SK-N-SH (cell line): ENCODE measurements around the gene SLC25A44. TPM values are rescaled to one million over a fixed set of nuclear protein-coding genes. Genes with fewer than 3 reads are reported as not detected.

Experiments
- CTCF ChIA-PET: fragments of 300-600, 350-600 bp; formaldehyde crosslinking; extraction: SDS; loops from one replicate; lab custom pipeline; 2021; lab: Yijun Ruan, JAX
- POLR2A ChIA-PET: fragments of 350-600 bp; sonication (Branson Sonifier 250); formaldehyde crosslinking; extraction: SDS; loops from one replicate; lab custom pipeline; 2020; ENCODE audit warnings: antibody characterized with exemption, inconsistent platforms; lab: Yijun Ruan, JAX
- DNase-seq: peaks from one replicate; pipeline ENCODE4 v3.0.0; 2012
- H2AFZ ChIP-seq: fragments of 200-600 bp; sonication (generic); 2 replicates; pipeline ENCODE4 v1.8.1; 2016; ENCODE audit warnings: antibody characterized with exemption, mild to moderate bottlenecking, low read depth
- H3F3A ChIP-seq: fragments of 200-600 bp; sonication (generic); replicated peaks from 2 replicates; pipeline ENCODE3; 2016; ENCODE audit warnings: antibody characterized with exemption, mild to moderate bottlenecking; ENCODE audit not compliant: insufficient read depth
- H3K27ac ChIP-seq, 2 experiments: fragments of 200-500 bp in 1 of 2; fragments of 200-600 bp in 1 of 2; sonication (Bioruptor generic) in 1 of 2; sonication (generic), shearing (Covaris generic) in 1 of 2; 2 replicates each; pipeline versions ENCODE4 v1.5.1 to v1.6.1; 2014 to 2016; ENCODE audit warnings: low read depth in 2 of 2, inconsistent platforms in 1 of 2, low read length in 1 of 2, mild to moderate bottlenecking in 1 of 2, mixed read lengths in 1 of 2
- H3K27me3 ChIP-seq: fragments of 200-600 bp; sonication (generic), shearing (Covaris generic); 2 replicates; pipeline ENCODE4 v1.6.1; 2016; ENCODE audit warnings: mixed run types; ENCODE audit not compliant: insufficient read depth
- H3K36me3 ChIP-seq, 2 experiments: fragments of 200-500 bp in 1 of 2; fragments of 200-600 bp in 1 of 2; sonication (Bioruptor generic) in 1 of 2; sonication (generic) in 1 of 2; replicated peaks in 1 of 2; 2 replicates each; pipeline versions ENCODE3 to v1.5.1; 2014 to 2016; ENCODE audit warnings: low read length in 1 of 2, mild to moderate bottlenecking in 1 of 2; ENCODE audit not compliant: insufficient read depth in 2 of 2, control insufficient read depth in 1 of 2
- H3K4me1 ChIP-seq, 2 experiments: fragments of 200-500 bp in 1 of 2; fragments of 200-600 bp in 1 of 2; sonication (Bioruptor generic) in 1 of 2; sonication (generic), shearing (Covaris generic) in 1 of 2; 2 replicates each; pipeline versions ENCODE4 v1.5.1 to v1.6.1; 2014 to 2016; ENCODE audit warnings: low read depth in 1 of 2, low read length in 1 of 2, mixed run types in 1 of 2; ENCODE audit not compliant: insufficient read depth in 2 of 2, control insufficient read depth in 1 of 2
- H3K4me2 ChIP-seq: fragments of 200-600 bp; sonication (generic), shearing (Covaris generic); 2 replicates; pipeline ENCODE4 v1.6.1; 2017; ENCODE audit warnings: mixed run types
- H3K4me3 ChIP-seq, 2 experiments: fragments of 200-500 bp in 1 of 2; fragments of 200-600 bp in 1 of 2; sonication (Bioruptor generic) in 1 of 2; sonication (generic), shearing (Covaris generic) in 1 of 2; 2 replicates each; pipeline versions ENCODE4 v1.5.1 to v1.8.1; 2014 to 2016; ENCODE audit warnings: low read depth in 2 of 2, inconsistent platforms in 1 of 2, low read length in 1 of 2, mild to moderate bottlenecking in 1 of 2, mixed read lengths in 1 of 2, moderate library complexity in 1 of 2
- H3K79me2 ChIP-seq: fragments of 200-600 bp; sonication (generic); 2 replicates; pipeline ENCODE4 v1.8.1; 2017; ENCODE audit warnings: mild to moderate bottlenecking; ENCODE audit not compliant: insufficient read depth
- H3K9ac ChIP-seq: fragments of 200-600 bp; sonication (generic); 2 replicates; pipeline ENCODE4 v1.6.1; 2017; ENCODE audit warnings: mixed run types
- H3K9me2 ChIP-seq: fragments of 200-600 bp; sonication (generic); 2 replicates; pipeline ENCODE4 v1.6.1; 2017; ENCODE audit warnings: mixed run types
- H3K9me3 ChIP-seq: fragments of 200-600 bp; sonication (generic); 2 replicates; pipeline ENCODE4 v1.6.1; 2017; ENCODE audit warnings: mixed run types, mild to moderate bottlenecking, moderate library complexity
- H4K20me1 ChIP-seq: fragments of 200-600 bp; sonication (generic); 2 replicates; pipeline ENCODE4 v1.6.1; 2017; ENCODE audit warnings: mild to moderate bottlenecking, mixed run types; ENCODE audit not compliant: insufficient read depth
- CHD2 ChIP-seq: fragments of 150-350 bp; IDR thresholded peaks from 2 replicates; pipeline ENCODE4 v1.6.1; 2018; ENCODE audit warnings: low read length; ENCODE audit not compliant: partially characterized antibody
- ELF1 ChIP-seq: IDR thresholded peaks from 2 replicates; pipeline ENCODE4 v1.4.0; 2012
- EP300 ChIP-seq, 2 experiments: IDR thresholded peaks; 2 replicates each; pipeline versions ENCODE4 v1.4.0 to v1.6.1; 2012; ENCODE audit warnings: borderline replicate concordance in 1 of 2, low read depth in 1 of 2, low read length in 1 of 2
- EZH2phosphoT487 ChIP-seq: fragments of 200-600 bp; sonication (generic); IDR thresholded peaks from 2 replicates; pipeline ENCODE4 v1.6.1; 2017; ENCODE audit warnings: low read depth, mixed run types, mild to moderate bottlenecking, antibody characterized with exemption, moderate library complexity, borderline replicate concordance
- FOSL2 ChIP-seq: IDR thresholded peaks from 2 replicates; pipeline ENCODE4 v1.4.0; 2012; ENCODE audit warnings: low read depth, mild to moderate bottlenecking, moderate library complexity, borderline replicate concordance
- FOXM1 ChIP-seq: IDR thresholded peaks from 2 replicates; pipeline ENCODE4 v1.4.0; 2012; ENCODE audit warnings: low read depth, mild to moderate bottlenecking
- GABPA ChIP-seq: IDR thresholded peaks from 2 replicates; pipeline ENCODE4 v1.4.0; 2012; ENCODE audit warnings: low read depth, mild to moderate bottlenecking
- GATA2 ChIP-seq: sonication (generic); formaldehyde crosslinking; IDR thresholded peaks from 2 replicates; pipeline ENCODE4 v1.5.0; 2020; ENCODE audit warnings: mild to moderate bottlenecking, missing genetic modification reagents
- MEF2A ChIP-seq: IDR thresholded peaks from 2 replicates; pipeline ENCODE4 v1.4.0; 2012; ENCODE audit warnings: low read depth, borderline replicate concordance
- MXI1 ChIP-seq: IDR thresholded peaks from 2 replicates; pipeline ENCODE4 v1.6.1; 2012; ENCODE audit warnings: mild to moderate bottlenecking, low read depth, low read length, improper control_type of control experiment
- NFIC ChIP-seq: IDR thresholded peaks from 2 replicates; pipeline ENCODE4 v1.4.0; 2012; ENCODE audit warnings: borderline replicate concordance
- NRF1 ChIP-seq: IDR thresholded peaks from 2 replicates; pipeline ENCODE4 v1.6.1; 2012; ENCODE audit warnings: low read depth, mild to moderate bottlenecking, low read length
- PBX3 ChIP-seq: IDR thresholded peaks from 2 replicates; pipeline ENCODE4; 2012
- RAD21 ChIP-seq: IDR thresholded peaks from 2 replicates; pipeline ENCODE4 v1.6.1; 2012; ENCODE audit warnings: mild to moderate bottlenecking, low read length
- RCOR1 ChIP-seq: fragments of 150-350 bp; IDR thresholded peaks from 2 replicates; pipeline ENCODE4 v1.6.1; 2017; ENCODE audit warnings: antibody characterized with exemption, low read length
- RFX5 ChIP-seq: IDR thresholded peaks from 2 replicates; pipeline ENCODE4 v1.6.1; 2012; ENCODE audit warnings: mild to moderate bottlenecking, improper control_type of control experiment, low read length
- RXRA ChIP-seq: IDR thresholded peaks from 2 replicates; pipeline ENCODE4 v1.4.0; 2012; ENCODE audit warnings: low read depth, mild to moderate bottlenecking, borderline replicate concordance
- SIN3A ChIP-seq: IDR thresholded peaks from 2 replicates; pipeline ENCODE4 v1.6.1; 2012; ENCODE audit warnings: low read depth, mild to moderate bottlenecking, low read length, moderate library complexity, borderline replicate concordance
- SMC3 ChIP-seq: IDR thresholded peaks from 2 replicates; pipeline ENCODE4 v1.6.1; 2012; ENCODE audit warnings: low read depth, low read length, improper control_type of control experiment
- TCF12 ChIP-seq: IDR thresholded peaks from 2 replicates; pipeline ENCODE4 v1.4.0; 2012
- TEAD4 ChIP-seq: IDR thresholded peaks from 2 replicates; pipeline ENCODE4 v1.4.0; 2012; ENCODE audit warnings: mild to moderate bottlenecking, borderline replicate concordance; ENCODE audit not compliant: insufficient read depth
- USF2 ChIP-seq: fragments of 150-350 bp; IDR thresholded peaks from 2 replicates; pipeline ENCODE4 v1.6.1; 2017; ENCODE audit warnings: antibody characterized with exemption, low read length, low read depth, borderline replicate concordance
- YY1 ChIP-seq: IDR thresholded peaks from 2 replicates; pipeline ENCODE4 v1.4.0; 2012; ENCODE audit warnings: low read depth, mild to moderate bottlenecking
- WGBS: methylation state at CpG from one replicate; pipeline ENCODE4 v1.1.6; 2017; ENCODE audit warnings: low lambda C conversion rate; 5-methylcytosine and 5-hydroxymethylcytosine counted together
- polyA plus RNA-seq, 3 experiments: library from polyadenylated mRNA; depleted of rRNA; stranded (reverse); fragments of >200 nt; gene quantifications; 2 replicates each; pipeline ENCODE4 v1.2.3, GENCODE V29; 2012
- TF ChIP-seq, protein P1 (sequence below): IDR thresholded peaks from 2 replicates; pipeline ENCODE4 v1.4.0; 2012; ENCODE audit warnings: low read depth, borderline replicate concordance

The SLC25A44 gene
- polyA plus RNA-seq, 1 of the 3 experiments (the other 2 are of a cell fraction): 28.5 TPM

DNA sequence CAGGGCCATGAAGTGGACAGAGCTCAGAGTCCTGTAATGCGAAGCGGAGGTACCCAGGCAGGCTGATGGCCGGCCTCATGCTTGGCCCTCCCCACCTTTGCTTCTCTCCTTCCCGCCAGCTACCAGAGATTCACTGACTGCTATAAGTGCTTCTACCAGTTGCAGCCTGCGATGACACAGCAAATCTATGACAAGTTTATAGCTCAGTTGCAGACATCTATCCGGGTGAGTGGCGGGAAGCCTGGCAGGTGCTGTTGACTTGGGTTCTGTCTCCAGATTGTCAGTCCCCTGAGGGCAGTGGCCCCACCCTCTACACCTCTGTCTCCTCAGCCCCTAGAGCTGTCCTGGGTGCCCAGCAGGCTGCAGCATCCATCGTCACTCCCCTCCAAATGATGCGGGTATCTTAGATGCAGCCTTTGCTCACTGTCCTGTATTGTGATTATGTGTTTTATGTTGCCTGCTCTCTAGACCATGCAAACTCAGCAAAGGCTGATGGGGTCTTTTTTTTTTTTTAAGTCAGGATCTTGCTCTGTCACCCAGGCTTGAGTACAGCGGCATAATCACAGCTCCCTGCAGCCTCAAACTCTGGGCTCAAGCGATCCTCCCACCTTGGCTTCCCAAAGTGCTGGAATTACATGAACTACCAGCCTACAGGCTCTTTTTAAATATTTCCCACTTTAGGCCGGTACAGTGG lies 38.4 kb downstream of the SLC25A44 start:
- POLR2A ChIA-PET: interaction anchor here (0.6 to 1.1 kb wide), 2 partner anchors 9 to 14 kb away, joined by 3 to 5 read pairs; no protein-coding TSS in a partner anchor
- WGBS: 95% methylated on average over 12 of the region's 12 CpGs
- no peak for TF ChIP-seq NFIC
- TF ChIP-seq RXRA: no peak
- no peak for TF ChIP-seq FOXM1
- no peak for TF ChIP-seq RAD21
- no peak for TF ChIP-seq TEAD4
- TF ChIP-seq ELF1: no peak
- TF ChIP-seq, all 33 proteins: peak for 0

GRCh38 chr1:156233426-156234127 lies 39.7 kb downstream of the SLC25A44 start:
- Histone ChIP-seq H3K4me3 (no peak overlapping the region), H3K9me3 (no peaks in the 10 kb centered on the region), H3K9me2 (no peaks in the 10 kb centered on the region), H2AFZ (no peak overlapping the region), H3K27ac (peak overlapping the region in 1 of 2 experiments; percentile 82; a peak in 2 of 4 replicates), H3K4me2 (peak overlapping the region; percentile 17), H3K9ac (peak overlapping the region; percentile 11; the same call in 1 of the 2 replicates), H3F3A (peaks cover 10% of the 10 kb centered on the region), H3K36me3 (peaks cover 6 to 11% of the 10 kb centered on the region in 2 experiments), H3K27me3 (no peaks in the 10 kb centered on the region), H4K20me1 (no peaks in the 10 kb centered on the region), H3K4me1 (peaks cover 0 to 11% of the 10 kb centered on the region in 2 experiments; a peak in 3 of 4 replicates), H3K79me2 (0 out of 2 replicates have a peak, but pooled peaks cover under 1% of the 10 kb centered on the region)
- 63% methylated on average over 5 of the region's 5 CpGs for WGBS
- DNase-seq: no peak
- CTCF ChIA-PET: interaction anchor here (1.0 to 2.6 kb wide), 5 partner anchors 8 to 143 kb away, joined by 3 to 12 read pairs (median 6); partner anchors contain the start of gene PMF1
- POLR2A ChIA-PET: interaction anchor here (1.3 kb wide), 1 partner anchor 14 kb away, joined by 4 read pairs; no protein-coding TSS in a partner anchor
- no peak for TF ChIP-seq CHD2
- no peak for TF ChIP-seq ELF1
- TF ChIP-seq MXI1: no peak
- no peak for TF ChIP-seq NRF1
- TF ChIP-seq, protein P1, sequence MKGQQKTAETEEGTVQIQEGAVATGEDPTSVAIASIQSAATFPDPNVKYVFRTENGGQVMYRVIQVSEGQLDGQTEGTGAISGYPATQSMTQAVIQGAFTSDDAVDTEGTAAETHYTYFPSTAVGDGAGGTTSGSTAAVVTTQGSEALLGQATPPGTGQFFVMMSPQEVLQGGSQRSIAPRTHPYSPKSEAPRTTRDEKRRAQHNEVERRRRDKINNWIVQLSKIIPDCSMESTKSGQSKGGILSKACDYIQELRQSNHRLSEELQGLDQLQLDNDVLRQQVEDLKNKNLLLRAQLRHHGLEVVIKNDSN: no peak
- TF ChIP-seq EP300 (IDR thresholded peaks at IDR 0.05; ENCODE audit: borderline replicate concordance in 1 of 2, low read depth in 1 of 2, low read length in 1 of 2): no peak
- TF ChIP-seq USF2: no peak
- 0 out of 2 replicates have a peak, but pooled peaks have one; percentile 17 for TF ChIP-seq TCF12
- no peak for TF ChIP-seq NFIC
- no peak for TF ChIP-seq RFX5
- no peak for TF ChIP-seq SMC3
- TF ChIP-seq YY1: no peak
- no peak for TF ChIP-seq GATA2 (CRISPR knock-in tag)
- TF ChIP-seq PBX3: no peak; the same call in 1 of the 2 replicates
- TF ChIP-seq RCOR1: no peak
- 0 out of 2 replicates have a peak, but pooled peaks have one; percentile 11 for TF ChIP-seq RXRA
- no peak for TF ChIP-seq EZH2phosphoT487
- peak; percentile 50; the same call in 1 of the 2 replicates for TF ChIP-seq FOSL2
- TF ChIP-seq GABPA: no peak
- no peak for TF ChIP-seq SIN3A
- no peak for TF ChIP-seq MEF2A

More for the DNA sequence above, 38.4 kb downstream of the SLC25A44 start:
- Histone ChIP-seq H3K4me1 (peaks cover 0 to 11% of the 10 kb centered on the region in 2 experiments; a peak in 3 of 4 replicates), H3K27me3 (no peaks in the 10 kb centered on the region), H3K36me3 (peaks cover 3 to 11% of the 10 kb centered on the region in 2 experiments), H3K9ac (no peak overlapping the region), H3K27ac (peak overlapping the region in 1 of 2 experiments; percentile 82; a peak in 1 of 4 replicates), H3K4me2 (no peak overlapping the region), H4K20me1 (no peaks in the 10 kb centered on the region), H3K79me2 (peaks cover 4% of the 10 kb centered on the region; the same call in 1 of the 2 replicates), H3F3A (peaks cover 15% of the 10 kb centered on the region), H2AFZ (no peak overlapping the region), H3K4me3 (no peak overlapping the region), H3K9me3 (no peaks in the 10 kb centered on the region), H3K9me2 (no peaks in the 10 kb centered on the region)
- DNase-seq: no peak
- CTCF ChIA-PET: interaction anchor here (0.6 to 2.6 kb wide), 10 partner anchors 12 to 141 kb away, joined by 3 to 6 read pairs (median 3); partner anchors contain the start of gene PMF1
